SK-N-SH treated with all-trans-retinoic acid at 6 μM for 48 hours (cell line): ENCODE measurements around the gene JOSD2.

Experiments used
- ESRRG ChIP-seq: fragments of 250-450 bp; sonication (Bioruptor Pico); IDR thresholded peaks from 2 replicates; pipeline ENCODE4 v1.6.1; 2021; ENCODE audit warnings: mild to moderate bottlenecking
- GLIS3 ChIP-seq: fragments of 250-450 bp; sonication (Bioruptor Pico); IDR thresholded peaks from 2 replicates; pipeline ENCODE4 v1.5.0; 2020; ENCODE audit warnings: mild to moderate bottlenecking, moderate library complexity
- ISL1 ChIP-seq: fragments of 250-450 bp; sonication (Bioruptor Pico); IDR thresholded peaks from 2 replicates; pipeline ENCODE4 v2.1.2; 2022; ENCODE audit warnings: mild to moderate bottlenecking, moderate library complexity
- OSR1 ChIP-seq: fragments of 250-450 bp; sonication (Bioruptor Pico); IDR thresholded peaks from 2 replicates; pipeline ENCODE4 v1.8.0; 2022; ENCODE audit warnings: moderate library complexity, mild to moderate bottlenecking, inconsistent platforms
- PATZ1 ChIP-seq: fragments of 250-450 bp; sonication (Bioruptor Pico); IDR thresholded peaks from 2 replicates; pipeline ENCODE4 v1.8.0; 2020; ENCODE audit warnings: mild to moderate bottlenecking, moderate library complexity, borderline replicate concordance
- RARB ChIP-seq: fragments of 250-450 bp; sonication (Bioruptor Pico); IDR thresholded peaks from 2 replicates; pipeline ENCODE4 v1.8.0; 2021; ENCODE audit warnings: mild to moderate bottlenecking, moderate library complexity
- TSHZ2 ChIP-seq: fragments of 250-450 bp; sonication (Bioruptor Pico); IDR thresholded peaks from 2 replicates; pipeline ENCODE4 v1.5.0; 2020; ENCODE audit warnings: mild to moderate bottlenecking, moderate library complexity
- ZFP3 ChIP-seq: fragments of 250-450 bp; sonication (Bioruptor Pico); IDR thresholded peaks from 2 replicates; pipeline ENCODE4 v1.5.0; 2020; ENCODE audit warnings: mild to moderate bottlenecking, moderate library complexity
- ZFP30 ChIP-seq: fragments of 450-650 bp; formaldehyde crosslinking; IDR thresholded peaks from 2 replicates; pipeline ENCODE4 v1.5.0; 2022; ENCODE audit warnings: mild to moderate bottlenecking, moderate library complexity
- ZNF565 ChIP-seq: fragments of 450-650 bp; formaldehyde crosslinking; conservative IDR thresholded peaks from 2 replicates; pipeline ENCODE4 v1.5.0; 2020; ENCODE audit warnings: low read depth, mild to moderate bottlenecking, moderate library complexity
- ZNF8 ChIP-seq: fragments of 450-650 bp; formaldehyde crosslinking; IDR thresholded peaks from 2 replicates; pipeline ENCODE4 v1.5.0; 2020; ENCODE audit warnings: mild to moderate bottlenecking, moderate library complexity

GRCh38 chr19:50534478-50534877 lies 23.5 kb upstream of the JOSD2 start:
- TF ChIP-seq ZFP30, result no peak
- TF ChIP-seq GLIS3 (CRISPR knock-in tag), result no peak
- TF ChIP-seq PATZ1 (CRISPR knock-in tag), result no peak
- no peak for TF ChIP-seq ZNF8 (CRISPR knock-in tag)
- TF ChIP-seq RARB (CRISPR knock-in tag), result no peak
- TF ChIP-seq ISL1 (CRISPR knock-in tag), result no peak
- TF ChIP-seq OSR1 (CRISPR knock-in tag), result no peak
- no peak for TF ChIP-seq ESRRG (CRISPR knock-in tag)
- TF ChIP-seq TSHZ2 (CRISPR knock-in tag), result no peak
- TF ChIP-seq ZNF565, result no peak
- no peak for TF ChIP-seq ZFP3 (CRISPR knock-in tag)
